Measurements from ENCODE around the gene DDX51. TPM values are rescaled to one million over a fixed set of nuclear protein-coding genes. Genes with fewer than 3 reads are reported as not detected.

Gene DDX51
- total and polyA plus RNA-seq, 4 experiments from 2014 or later = 4.0 to 42.9 (median 27.5) TPM

DNA sequence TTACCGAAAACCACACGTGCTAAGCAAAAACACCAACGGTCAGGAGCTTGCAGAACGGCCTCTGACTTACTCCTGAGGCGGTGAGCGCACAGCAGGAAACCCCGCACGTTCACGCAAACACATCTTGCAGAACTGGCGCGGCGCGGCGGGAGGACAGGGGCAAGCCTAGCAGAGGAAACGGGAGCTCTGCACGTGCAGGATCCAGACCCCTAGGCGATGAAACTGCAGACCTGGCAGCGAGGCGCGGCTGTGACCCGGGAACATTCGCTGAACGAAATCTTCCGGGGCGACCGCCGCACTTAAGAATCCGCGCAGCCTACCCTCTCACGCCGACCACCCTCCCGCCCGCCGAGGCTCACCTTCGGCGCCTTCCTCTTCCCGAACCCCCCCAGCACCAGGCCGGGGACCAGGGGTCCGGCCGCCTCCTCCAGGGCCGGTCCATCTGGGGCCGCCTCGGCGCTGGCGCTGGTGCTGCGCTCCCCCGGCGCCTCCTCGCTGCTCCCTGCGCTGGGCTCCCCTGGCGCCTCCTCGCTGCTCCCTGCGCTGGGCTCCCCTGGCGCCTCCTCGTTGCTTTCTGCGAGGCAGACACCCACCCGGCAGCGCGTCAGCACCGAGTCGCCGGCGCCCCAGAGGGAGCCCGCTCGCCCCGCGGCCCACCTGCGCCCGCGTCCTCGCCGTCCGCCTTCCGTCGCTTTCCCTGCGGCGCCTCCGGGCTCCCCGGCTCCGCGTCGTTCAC is 615 bp downstream of the DDX51 start:
- peaks cover 0 to 4% (median 0%) of the 10 kb centered on the region in 8 donors for H3K9me3 Mint-ChIP-seq
- intact Hi-C loops (cut with micrococcal nuclease) = loop anchor here (1.0 to 10.0 kb wide), 3 partner anchors 46 to 219 kb away; partner anchors contain the start of gene PUS1
- H3K27me3 Mint-ChIP-seq = peaks cover 0 to 2% of the 10 kb centered on the region in 2 donors

DNA sequence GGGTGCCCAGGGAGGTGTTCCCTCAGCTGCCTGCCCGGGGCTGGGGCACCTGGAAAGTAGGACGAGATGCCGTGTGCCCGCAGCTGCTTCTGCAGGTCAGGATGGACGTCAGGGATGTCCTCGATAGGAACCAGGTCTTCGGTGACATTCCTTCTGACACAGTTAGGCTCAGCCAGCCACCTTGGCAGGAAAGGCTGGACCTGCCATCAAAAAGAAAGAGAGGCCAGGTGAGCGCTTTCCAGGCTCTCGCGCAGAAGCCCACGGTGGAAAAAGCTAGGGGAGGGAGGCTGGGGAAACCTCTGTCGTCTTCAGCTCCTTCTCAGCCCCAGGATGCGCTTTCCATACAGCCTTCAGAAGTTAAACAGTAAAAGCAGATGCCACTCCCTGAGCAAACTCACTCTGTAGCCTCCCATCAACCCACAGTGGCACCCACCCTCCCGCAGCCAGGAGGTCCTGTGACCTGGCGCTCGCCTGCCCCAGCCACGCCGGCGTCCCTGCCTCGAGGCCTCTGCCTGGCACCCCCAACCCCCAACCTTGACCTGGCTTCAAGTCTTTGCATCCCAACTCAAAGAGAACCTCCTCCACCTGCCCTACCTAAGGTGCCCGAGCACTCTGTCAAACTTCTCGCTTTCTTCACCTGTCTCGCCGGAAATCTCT is 1.3 kb downstream of the DDX51 start:
- H3K9me3 Mint-ChIP-seq = peaks cover 0 to 4% (median 0%) of the 10 kb centered on the region in 8 donors
- H3K4me1 Mint-ChIP-seq = peaks cover 15 to 42% (median 27%) of the 10 kb centered on the region in 4 donors
- H3K36me3 Mint-ChIP-seq = peaks cover 21 to 24% of the 10 kb centered on the region in 2 donors
- H3K36me3 ChIP-seq (ENCODE audit: insufficient read depth, low read length) = peaks cover 35% of the 10 kb centered on the region
- no peaks in the 10 kb centered on the region for H3K9me3 ChIP-seq (ENCODE audit: control insufficient read depth in 1 of 2, low read length in 2 of 2)
- peaks cover 0 to 2% of the 10 kb centered on the region in 2 donors for H3K27me3 Mint-ChIP-seq
- ChIA-PET POLR2A (ENCODE audit: partially characterized antibody) (no interaction called here), CTCF (ENCODE audit: partially characterized antibody) (interaction anchor here (1.0 kb wide), 1 partner anchor 11 kb away, joined by 3 read pairs; no protein-coding TSS in a partner anchor)
- peak overlapping the region; percentile 77 to 92 (median 86) for H3K27ac Mint-ChIP-seq
- peak overlapping the region; percentile 19 to 67 for H3K4me3 ChIP-seq (ENCODE audit: low read length in 2 of 2)
- H3K4me1 ChIP-seq (ENCODE audit: insufficient read depth, low read length) = peaks cover 27% of the 10 kb centered on the region
- intact Hi-C loops (cut with micrococcal nuclease) = loop anchor here (10.0 kb wide), 1 partner anchor 218 kb away; the partner anchor contains the start of gene PUS1
- H3K4me3 Mint-ChIP-seq = peak overlapping the region; percentile 76 to 87 (median 85)
- DNase-seq = no peak
- H3K27ac ChIP-seq (ENCODE audit: low read depth, low read length) = peak overlapping the region; percentile 82
- H3K27me3 ChIP-seq (ENCODE audit: insufficient read depth, low read length) = no peaks in the 10 kb centered on the region

More for the DNA sequence above, 615 bp downstream of the DDX51 start:
- Histone ChIP-seq H3K4me3 (ENCODE audit: low read length in 2 of 2) (peak overlapping the region; percentile 19 to 67), H3K27ac (ENCODE audit: low read depth, low read length) (peak overlapping the region; percentile 82), H3K4me1 (ENCODE audit: insufficient read depth, low read length) (peaks cover 27% of the 10 kb centered on the region), H3K36me3 (ENCODE audit: insufficient read depth, low read length) (peaks cover 36% of the 10 kb centered on the region), H3K27me3 (ENCODE audit: insufficient read depth, low read length) (no peaks in the 10 kb centered on the region), H3K9me3 (ENCODE audit: control insufficient read depth in 1 of 2, low read length in 2 of 2) (no peaks in the 10 kb centered on the region)
- ChIA-PET POLR2A (ENCODE audit: partially characterized antibody) (interaction anchor here (0.6 to 1.0 kb wide), 3 partner anchors 46 to 75 kb away, joined by 3 to 4 read pairs (median 4); no protein-coding TSS in a partner anchor), CTCF (ENCODE audit: partially characterized antibody) (interaction anchor here (1.0 to 2.4 kb wide), 2 partner anchors 10 kb away, joined by 3 to 8 read pairs; no protein-coding TSS in a partner anchor)
- DNase-seq = no peak
- H3K36me3 Mint-ChIP-seq = peaks cover 17 to 26% of the 10 kb centered on the region in 2 donors
- peak overlapping the region; percentile 76 to 87 (median 85) for H3K4me3 Mint-ChIP-seq
- peaks cover 15 to 42% (median 27%) of the 10 kb centered on the region in 4 donors for H3K4me1 Mint-ChIP-seq
- H3K27ac Mint-ChIP-seq = peak overlapping the region; percentile 77 to 99 (median 92)

DNA sequence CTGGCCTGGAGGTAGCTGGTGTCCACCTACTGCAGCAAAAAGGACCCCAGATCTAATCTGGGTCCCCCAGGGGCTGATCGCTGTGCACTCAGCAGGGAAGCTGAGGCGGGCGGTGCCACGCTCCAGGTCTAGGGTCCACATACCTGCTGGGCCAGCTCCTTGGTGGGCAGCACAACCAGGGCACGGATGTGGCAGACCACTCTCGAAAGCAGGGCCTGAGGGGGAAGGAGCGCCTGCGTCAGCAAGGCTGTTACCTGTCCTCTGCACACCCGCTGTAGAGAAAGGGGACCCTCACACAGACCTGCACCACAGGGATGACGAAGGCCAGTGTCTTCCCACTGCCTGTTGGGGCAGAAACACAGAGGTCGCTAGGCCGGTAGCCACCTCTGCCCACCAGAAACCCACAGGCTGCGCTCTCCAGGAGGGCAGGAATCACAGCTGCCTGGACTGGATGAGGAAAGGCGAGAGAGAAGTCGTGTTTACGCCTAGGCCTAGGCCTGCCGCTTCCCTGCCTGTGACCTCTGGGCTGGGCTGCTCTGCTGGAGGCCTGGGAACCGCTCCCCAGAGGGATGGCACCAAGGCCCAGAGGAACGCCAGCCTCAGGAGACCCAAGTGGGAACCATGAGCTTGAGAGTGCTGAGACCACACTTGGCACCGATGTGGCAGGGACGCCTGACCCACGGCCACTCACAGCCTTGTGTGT is 2.0 kb downstream of the DDX51 start:
- peaks cover 0 to 4% (median 0%) of the 10 kb centered on the region in 8 donors for H3K9me3 Mint-ChIP-seq
- CTCF ChIA-PET (ENCODE audit: partially characterized antibody) = interaction anchor here (1.0 kb wide), 1 partner anchor 11 kb away, joined by 3 read pairs; no protein-coding TSS in a partner anchor

DNA sequence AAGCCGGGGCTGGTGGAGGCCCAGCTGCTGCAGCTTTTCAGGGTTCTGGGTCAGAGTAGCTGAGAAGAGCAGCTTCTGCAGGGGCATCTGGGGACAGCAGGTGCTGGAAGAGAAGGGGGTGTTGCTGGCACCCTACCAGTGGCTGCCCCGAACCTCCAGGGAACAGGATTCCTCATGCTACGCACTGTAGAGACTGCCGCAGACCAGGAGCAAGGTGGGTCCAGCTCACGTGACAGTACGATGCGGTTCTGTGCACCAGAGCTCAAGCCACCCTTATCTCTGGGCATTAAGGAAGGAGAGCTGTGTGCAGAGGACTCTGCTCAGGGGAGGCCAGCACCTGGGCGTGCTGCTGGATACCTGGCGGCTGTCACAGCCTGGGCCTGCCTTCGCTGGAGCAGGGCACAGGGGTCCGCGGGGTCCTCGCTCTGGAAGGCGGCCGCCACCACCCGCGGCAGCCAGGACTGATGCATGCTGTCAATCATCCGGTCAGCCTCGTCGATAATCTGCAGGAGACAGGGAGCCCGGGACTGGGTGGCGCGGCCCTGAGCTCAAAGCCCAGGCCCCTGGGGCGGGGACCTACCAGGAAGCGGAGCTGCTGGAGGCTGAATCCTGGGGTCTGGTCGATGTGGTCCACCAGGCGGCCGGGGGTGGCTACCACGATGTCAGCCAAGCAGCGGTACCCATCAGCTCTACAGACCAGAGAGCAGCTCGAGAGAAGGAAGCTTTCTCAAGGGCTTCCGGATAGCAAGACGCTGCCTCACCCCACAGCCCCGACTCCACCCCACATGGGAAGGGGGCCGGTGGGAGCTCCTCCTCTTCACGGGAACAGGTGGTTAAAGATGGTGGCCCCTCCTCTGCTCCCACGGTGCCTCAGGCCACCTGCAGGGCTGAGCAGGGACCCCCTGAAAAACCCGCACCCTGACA is 2.9 kb downstream of the DDX51 start:
- H3K27me3 ChIP-seq (ENCODE audit: insufficient read depth, low read length) = no peaks in the 10 kb centered on the region
- no peak overlapping the region for H3K27ac ChIP-seq (ENCODE audit: low read depth, low read length)
- ChIA-PET CTCF (ENCODE audit: partially characterized antibody) (interaction anchor here (2.0 kb wide), 1 partner anchor 13 kb away, joined by 7 read pairs; no protein-coding TSS in a partner anchor), POLR2A (ENCODE audit: partially characterized antibody) (interaction anchor here (1.7 kb wide), 1 partner anchor 11 kb away, joined by 4 read pairs; no protein-coding TSS in a partner anchor)
- peaks cover 27% of the 10 kb centered on the region for H3K4me1 ChIP-seq (ENCODE audit: insufficient read depth, low read length)
- peaks cover 33% of the 10 kb centered on the region for H3K36me3 ChIP-seq (ENCODE audit: insufficient read depth, low read length)
- H3K27me3 Mint-ChIP-seq = peaks cover 0 to 2% of the 10 kb centered on the region in 2 donors
- H3K4me3 ChIP-seq (ENCODE audit: low read length in 2 of 2) = no peak overlapping the region
- H3K4me3 Mint-ChIP-seq = peak overlapping the region in 1 of 8 donors; percentile 20
- no peak overlapping the region for H3K27ac Mint-ChIP-seq
- peaks cover 17 to 24% of the 10 kb centered on the region in 2 donors for H3K36me3 Mint-ChIP-seq
- DNase-seq = no peak
- peaks cover 0 to 2% (median 0%) of the 10 kb centered on the region in 8 donors for H3K9me3 Mint-ChIP-seq
- intact Hi-C loops (cut with micrococcal nuclease) = loop anchor here (10.0 kb wide), 1 partner anchor 216 kb away; the partner anchor contains the start of gene PUS1
- no peaks in the 10 kb centered on the region for H3K9me3 ChIP-seq (ENCODE audit: control insufficient read depth in 1 of 2, low read length in 2 of 2)
- H3K4me1 Mint-ChIP-seq = peaks cover 13 to 32% (median 24%) of the 10 kb centered on the region in 4 donors

More for the DNA sequence above, 2.0 kb downstream of the DDX51 start:
- Histone ChIP-seq H3K27ac (ENCODE audit: low read depth, low read length) (no peak overlapping the region), H3K4me3 (ENCODE audit: low read length in 2 of 2) (no peak overlapping the region), H3K27me3 (ENCODE audit: insufficient read depth, low read length) (no peaks in the 10 kb centered on the region), H3K4me1 (ENCODE audit: insufficient read depth, low read length) (peaks cover 27% of the 10 kb centered on the region), H3K36me3 (ENCODE audit: insufficient read depth, low read length) (peaks cover 33% of the 10 kb centered on the region), H3K9me3 (ENCODE audit: control insufficient read depth in 1 of 2, low read length in 2 of 2) (no peaks in the 10 kb centered on the region)
- intact Hi-C loops (cut with micrococcal nuclease) = loop anchor here (10.0 kb wide), 1 partner anchor 217 kb away; the partner anchor contains the start of gene PUS1
- peak overlapping the region; percentile 53 to 87 (median 84) for H3K4me3 Mint-ChIP-seq
- peaks cover 15 to 42% (median 28%) of the 10 kb centered on the region in 4 donors for H3K4me1 Mint-ChIP-seq
- POLR2A ChIA-PET (ENCODE audit: partially characterized antibody) = no interaction called here
- H3K36me3 Mint-ChIP-seq = peaks cover 21 to 25% of the 10 kb centered on the region in 2 donors
- H3K27me3 Mint-ChIP-seq = peaks cover 0 to 2% of the 10 kb centered on the region in 2 donors
- H3K27ac Mint-ChIP-seq = peak overlapping the region in 5 of 7 donors; percentile 29 to 92 (median 74)
- DNase-seq = no peak

DNA sequence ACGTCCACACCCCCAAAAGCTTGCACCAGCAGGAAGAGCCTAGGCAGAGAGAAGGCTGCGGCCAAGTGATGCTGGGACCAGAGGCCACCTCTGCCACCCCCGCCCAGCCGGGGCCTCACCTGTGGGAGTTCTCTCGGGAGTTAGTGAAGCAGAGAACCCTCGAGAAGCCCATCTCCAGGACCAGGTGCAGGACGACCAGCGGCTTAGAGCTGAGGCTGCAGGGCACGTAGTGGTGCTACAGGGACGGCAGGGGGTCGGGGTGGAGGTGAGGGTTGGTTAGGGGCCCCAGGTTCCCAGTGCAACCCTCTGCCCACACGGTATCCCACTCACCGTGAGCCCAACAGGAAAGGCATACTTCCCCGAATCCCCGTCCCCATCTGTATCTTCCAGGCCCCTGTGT is 3.6 kb downstream of the DDX51 start:
- Mint-ChIP-seq H3K36me3 (peaks cover 13 to 24% of the 10 kb centered on the region in 2 donors), H3K9me3 (peaks cover 0 to 2% (median 0%) of the 10 kb centered on the region in 8 donors), H3K4me1 (peaks cover 8 to 25% (median 18%) of the 10 kb centered on the region in 4 donors), H3K27ac (no peak overlapping the region), H3K27me3 (peaks cover 0 to 2% of the 10 kb centered on the region in 2 donors), H3K4me3 (no peak overlapping the region)
- no peak overlapping the region for H3K4me3 ChIP-seq (ENCODE audit: low read length in 2 of 2)
- H3K4me1 ChIP-seq (ENCODE audit: insufficient read depth, low read length) = peaks cover 23% of the 10 kb centered on the region
- CTCF ChIA-PET (ENCODE audit: partially characterized antibody) = interaction anchor here (2.0 kb wide), 1 partner anchor 13 kb away, joined by 7 read pairs; no protein-coding TSS in a partner anchor
- peaks cover 33% of the 10 kb centered on the region for H3K36me3 ChIP-seq (ENCODE audit: insufficient read depth, low read length)
- no peaks in the 10 kb centered on the region for H3K27me3 ChIP-seq (ENCODE audit: insufficient read depth, low read length)
- intact Hi-C loops (cut with micrococcal nuclease) = loop anchor here (10.0 kb wide), 1 partner anchor 216 kb away; the partner anchor contains the start of gene PUS1
- H3K9me3 ChIP-seq (ENCODE audit: control insufficient read depth in 1 of 2, low read length in 2 of 2) = no peaks in the 10 kb centered on the region
- H3K27ac ChIP-seq (ENCODE audit: low read depth, low read length) = no peak overlapping the region
- POLR2A ChIA-PET (ENCODE audit: partially characterized antibody) = interaction anchor here (1.7 kb wide), 1 partner anchor 10 kb away, joined by 4 read pairs; no protein-coding TSS in a partner anchor
- DNase-seq = no peak

Data from CD4-positive, alpha-beta memory T cell (primary cell).